Erythroblast (primary cell): ENCODE results near the gene SPAG16.
"Not testable (repeated sequence)": the region's sequence is repeated elsewhere in the genome, so short reads cannot be mapped to it uniquely, and the experiment has no call there.

Source experiments
- GATA1 ChIP-seq: IDR thresholded peaks from 2 replicates; pipeline ENCODE4 v1.6.1; 2011; ENCODE audit warnings: low read depth, mild to moderate bottlenecking, control low read depth, low read length, moderate library complexity
- POLR2A ChIP-seq: IDR thresholded peaks from 2 replicates; pipeline ENCODE4 v1.6.1; 2011; ENCODE audit warnings: mild to moderate bottlenecking, low read length

DNA sequence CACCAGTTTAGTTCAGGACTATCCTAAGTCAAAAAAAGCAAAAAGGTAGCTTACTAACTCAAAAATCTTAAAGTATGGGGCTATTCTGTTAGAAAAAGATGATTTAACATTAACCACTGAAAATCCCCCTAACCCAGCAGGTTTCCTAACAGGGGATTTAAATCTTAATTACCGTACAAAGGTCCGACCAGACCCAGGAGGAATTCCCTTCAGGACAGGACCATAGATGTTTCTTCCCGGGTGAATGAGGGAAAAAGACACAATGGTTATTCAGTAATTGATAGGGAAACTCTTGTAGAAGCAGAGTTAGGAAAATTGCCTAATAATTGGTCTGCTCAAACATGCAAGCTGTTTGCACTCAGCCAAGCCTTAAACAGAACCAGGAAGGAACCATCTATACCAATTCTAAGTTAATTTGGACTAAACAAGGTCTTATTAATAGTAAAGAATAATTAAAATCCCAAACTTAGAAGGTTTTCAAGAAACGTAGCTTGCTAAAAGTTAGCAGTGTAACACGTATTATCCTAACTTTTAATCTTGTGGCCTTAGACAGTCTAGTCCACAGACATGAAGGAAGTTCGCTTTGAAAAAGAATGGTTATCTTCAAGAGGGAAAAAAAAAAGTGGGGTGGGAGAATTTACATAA, 124.3 kb downstream of the SPAG16 start:
- not testable (repeated sequence) for TF ChIP-seq POLR2A, GATA1
